Measurements from ENCODE around the gene CACNG7. TPM values are rescaled to one million over a fixed set of nuclear protein-coding genes. Genes with fewer than 3 reads are reported as not detected.

CACNG7 gene
- total and polyA plus RNA-seq, 2 donors from 2014 or later: not detected

DNA sequence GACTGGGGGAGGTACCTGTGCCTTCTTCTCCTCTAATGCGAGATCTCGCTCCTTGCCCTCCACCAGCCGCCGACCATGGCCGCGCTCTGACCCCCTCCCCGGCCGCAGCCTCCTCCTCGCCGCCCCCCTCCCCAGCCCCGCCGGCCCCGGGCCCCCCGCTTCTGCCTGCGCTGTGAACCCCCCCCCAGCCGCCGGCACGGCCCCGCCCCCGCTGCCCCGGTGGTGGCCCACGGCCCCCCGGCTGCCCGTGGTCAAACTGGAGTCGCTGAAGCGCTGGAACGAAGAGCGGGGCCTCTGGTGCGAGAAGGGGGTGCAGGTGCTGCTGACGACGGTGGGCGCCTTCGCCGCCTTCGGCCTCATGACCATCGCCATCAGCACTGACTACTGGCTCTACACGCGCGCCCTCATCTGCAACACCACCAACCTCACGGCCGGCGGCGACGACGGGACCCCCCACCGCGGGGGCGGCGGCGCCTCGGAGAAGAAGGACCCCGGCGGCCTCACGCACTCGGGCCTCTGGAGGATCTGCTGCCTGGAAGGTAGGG, 53.9 kb downstream of the CACNG7 start, which contains the start of gene CACNG8:
CACNG8 (plus strand) TSS at position 51 of the 545 bp plus-strand sequence.
- DNase-seq: no peak
- Histone ChIP-seq H3K4me3 (ENCODE audit: low read length in 3 of 3) (no peak within 1 kb of the TSS), H3K36me3 (ENCODE audit: control insufficient read depth in 2 of 3, insufficient read depth in 3 of 3, low read length in 3 of 3) (no peaks in the 10 kb centered on the region), H3K27ac (ENCODE audit: low read depth in 2 of 2, low read length in 2 of 2) (no peak within 1 kb of the TSS), H3K9me3 (ENCODE audit: control insufficient read depth in 2 of 3, insufficient read depth in 1 of 3, low read length in 3 of 3) (no peaks in the 10 kb centered on the region), H3K4me1 (ENCODE audit: control insufficient read depth in 2 of 3, insufficient read depth in 2 of 3, low read depth in 1 of 3, low read length in 3 of 3) (no peaks in the 10 kb centered on the region), H3K27me3 (ENCODE audit: control insufficient read depth, insufficient read depth, low read length) (peaks cover 20% of the 10 kb centered on the region), H3K9ac (ENCODE audit: low read length in 3 of 3) (no peak within 1 kb of the TSS)
- no peak for FAIRE-seq
- intact Hi-C loops (cut with DNase I): no loop called here
- TF ChIP-seq, protein P1, sequence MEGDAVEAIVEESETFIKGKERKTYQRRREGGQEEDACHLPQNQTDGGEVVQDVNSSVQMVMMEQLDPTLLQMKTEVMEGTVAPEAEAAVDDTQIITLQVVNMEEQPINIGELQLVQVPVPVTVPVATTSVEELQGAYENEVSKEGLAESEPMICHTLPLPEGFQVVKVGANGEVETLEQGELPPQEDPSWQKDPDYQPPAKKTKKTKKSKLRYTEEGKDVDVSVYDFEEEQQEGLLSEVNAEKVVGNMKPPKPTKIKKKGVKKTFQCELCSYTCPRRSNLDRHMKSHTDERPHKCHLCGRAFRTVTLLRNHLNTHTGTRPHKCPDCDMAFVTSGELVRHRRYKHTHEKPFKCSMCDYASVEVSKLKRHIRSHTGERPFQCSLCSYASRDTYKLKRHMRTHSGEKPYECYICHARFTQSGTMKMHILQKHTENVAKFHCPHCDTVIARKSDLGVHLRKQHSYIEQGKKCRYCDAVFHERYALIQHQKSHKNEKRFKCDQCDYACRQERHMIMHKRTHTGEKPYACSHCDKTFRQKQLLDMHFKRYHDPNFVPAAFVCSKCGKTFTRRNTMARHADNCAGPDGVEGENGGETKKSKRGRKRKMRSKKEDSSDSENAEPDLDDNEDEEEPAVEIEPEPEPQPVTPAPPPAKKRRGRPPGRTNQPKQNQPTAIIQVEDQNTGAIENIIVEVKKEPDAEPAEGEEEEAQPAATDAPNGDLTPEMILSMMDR (IDR thresholded peaks at IDR 0.05; ENCODE audit: borderline replicate concordance, extremely low read depth, insufficient read depth): no peak

DNA sequence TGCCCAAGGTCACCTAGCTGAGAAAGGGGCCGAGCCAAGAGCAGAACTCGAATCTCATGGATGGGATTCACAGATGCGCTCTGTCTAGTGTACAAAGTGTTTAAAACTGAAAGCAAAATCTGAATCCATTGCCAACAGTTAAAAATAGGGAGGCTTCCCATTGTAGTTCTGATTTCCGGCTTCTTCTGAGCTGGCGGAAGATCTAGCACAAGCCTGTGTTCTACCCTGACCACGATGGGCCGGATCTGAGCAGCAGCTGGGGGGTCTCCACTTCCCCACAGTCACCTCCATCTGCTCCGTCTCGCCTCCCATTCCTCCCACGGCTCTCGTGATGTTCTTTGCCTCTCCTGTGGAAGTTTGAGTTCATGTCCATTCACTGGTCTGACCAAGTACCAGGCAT, 56.0 kb downstream of the CACNG7 start:
- H3K4me1 ChIP-seq (ENCODE audit: control insufficient read depth in 2 of 3, insufficient read depth in 2 of 3, low read depth in 1 of 3, low read length in 3 of 3): no peaks in the 10 kb centered on the region
- intact Hi-C loops (cut with DNase I): no loop called here
- TF ChIP-seq, protein P1 (IDR thresholded peaks at IDR 0.05; ENCODE audit: borderline replicate concordance, extremely low read depth, insufficient read depth): no peak
- no peaks in the 10 kb centered on the region for H3K9me3 ChIP-seq (ENCODE audit: control insufficient read depth in 2 of 3, insufficient read depth in 1 of 3, low read length in 3 of 3)
- H3K27me3 ChIP-seq (ENCODE audit: control insufficient read depth, insufficient read depth, low read length): peaks cover 12% of the 10 kb centered on the region
- no peak overlapping the region for H3K9ac ChIP-seq (ENCODE audit: low read length in 3 of 3)
- DNase-seq: no peak
- no peak overlapping the region for H3K27ac ChIP-seq (ENCODE audit: low read depth in 2 of 2, low read length in 2 of 2)
- H3K36me3 ChIP-seq (ENCODE audit: control insufficient read depth in 2 of 3, insufficient read depth in 3 of 3, low read length in 3 of 3): no peaks in the 10 kb centered on the region
- no peak for FAIRE-seq
- H3K4me3 ChIP-seq (ENCODE audit: low read length in 3 of 3): peak overlapping the region in 1 of 3 donors; percentile 18

DNA sequence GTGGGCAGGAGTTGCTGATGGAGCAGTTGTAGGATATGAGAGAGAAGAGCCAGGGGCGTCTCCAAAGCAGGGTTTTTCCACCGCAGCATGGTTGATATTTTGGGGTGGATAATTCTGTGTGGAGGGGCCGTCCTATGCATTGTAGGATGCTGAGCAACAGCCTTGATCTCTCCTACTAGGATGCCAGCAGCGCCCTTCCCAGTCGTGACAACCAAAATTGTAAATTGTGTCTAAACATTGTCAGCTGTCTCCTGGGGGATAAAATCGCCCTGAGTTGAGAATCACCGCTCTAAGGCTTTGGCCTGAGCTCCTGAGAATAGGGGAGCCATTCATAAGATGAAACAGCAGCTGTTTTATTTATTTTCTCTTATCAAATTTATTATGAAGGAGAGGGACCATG, 57.9 kb downstream of the CACNG7 start:
- peaks cover 5% of the 10 kb centered on the region for H3K27me3 ChIP-seq (ENCODE audit: control insufficient read depth, insufficient read depth, low read length)
- intact Hi-C loops (cut with DNase I): no loop called here
- no peaks in the 10 kb centered on the region for H3K9me3 ChIP-seq (ENCODE audit: control insufficient read depth in 2 of 3, insufficient read depth in 1 of 3, low read length in 3 of 3)
- H3K36me3 ChIP-seq (ENCODE audit: control insufficient read depth in 2 of 3, insufficient read depth in 3 of 3, low read length in 3 of 3): no peaks in the 10 kb centered on the region
- no peaks in the 10 kb centered on the region for H3K4me1 ChIP-seq (ENCODE audit: control insufficient read depth in 2 of 3, insufficient read depth in 2 of 3, low read depth in 1 of 3, low read length in 3 of 3)
- H3K27ac ChIP-seq (ENCODE audit: low read depth in 2 of 2, low read length in 2 of 2): no peak overlapping the region
- FAIRE-seq (no peak), DNase-seq (no peak)
- H3K9ac ChIP-seq (ENCODE audit: low read length in 3 of 3): no peak overlapping the region
- no peak overlapping the region for H3K4me3 ChIP-seq (ENCODE audit: low read length in 3 of 3)
- TF ChIP-seq, protein P1 (IDR thresholded peaks at IDR 0.05; ENCODE audit: borderline replicate concordance, extremely low read depth, insufficient read depth): no peak

DNA sequence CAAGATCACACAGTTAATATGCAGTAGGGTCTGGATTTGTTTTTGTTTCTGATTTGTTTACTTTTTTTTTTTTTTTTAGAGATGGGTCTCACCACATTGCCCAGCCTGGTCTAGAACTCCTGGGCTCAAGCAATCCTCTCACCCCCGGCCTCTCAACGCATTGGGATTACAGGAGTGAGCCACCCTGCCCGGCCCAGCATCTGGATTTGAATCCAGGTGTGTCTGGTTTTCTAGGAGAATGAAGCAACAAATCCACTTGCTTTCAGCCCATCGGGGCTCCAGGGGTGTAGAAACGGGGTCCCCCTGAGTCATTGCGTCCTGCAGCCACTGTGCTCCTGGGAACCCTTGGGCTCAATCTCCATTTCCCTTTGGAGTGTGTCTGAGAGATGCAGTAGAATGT, 60.3 kb downstream of the CACNG7 start:
- TF ChIP-seq, protein P1 (IDR thresholded peaks at IDR 0.05; ENCODE audit: borderline replicate concordance, extremely low read depth, insufficient read depth): no peak
- Histone ChIP-seq H3K36me3 (ENCODE audit: control insufficient read depth in 2 of 3, insufficient read depth in 3 of 3, low read length in 3 of 3) (no peaks in the 10 kb centered on the region), H3K9ac (ENCODE audit: low read length in 3 of 3) (no peak overlapping the region), H3K4me1 (ENCODE audit: control insufficient read depth in 2 of 3, insufficient read depth in 2 of 3, low read depth in 1 of 3, low read length in 3 of 3) (no peaks in the 10 kb centered on the region), H3K4me3 (ENCODE audit: low read length in 3 of 3) (no peak overlapping the region), H3K9me3 (ENCODE audit: control insufficient read depth in 2 of 3, insufficient read depth in 1 of 3, low read length in 3 of 3) (no peaks in the 10 kb centered on the region), H3K27ac (ENCODE audit: low read depth in 2 of 2, low read length in 2 of 2) (no peak overlapping the region), H3K27me3 (ENCODE audit: control insufficient read depth, insufficient read depth, low read length) (peaks cover under 1% of the 10 kb centered on the region)
- intact Hi-C loops (cut with DNase I): no loop called here
- no peak for FAIRE-seq
- no peak for DNase-seq
